Right lobe of liver (tissue), 6 donors: ENCODE measurements around the gene DIP2C. TPM values are rescaled to one million over a fixed set of nuclear protein-coding genes. Genes with fewer than 3 reads are reported as not detected.

Experiments
- ATAC-seq, 4 donors: fragments of 200-7000 bp; cut with Tn5 transposase; one replicate each; pipeline ENCODE4 v1.9.1; 2020; ENCODE audit warnings: mild to moderate bottlenecking in 4 of 4, moderate library complexity in 4 of 4
- DNase-seq, 3 donors: peaks; one replicate each; pipeline ENCODE4 v3.0.0-alpha.2; 2020
- H3K27ac ChIP-seq, 3 donors: fragments of 200-600 bp; one replicate each; pipeline ENCODE4 v1.8.0; 2022
- H3K27me3 ChIP-seq, 2 donors: fragments of 200-600 bp; one replicate each; pipeline ENCODE4 v1.8.0; 2022
- H3K36me3 ChIP-seq, 4 donors: fragments of 200-600 bp; sonication (generic) in 1 of 4; one replicate each; pipeline versions ENCODE4 v1.5.1 to v1.8.0; 2017 to 2022; ENCODE audit warnings: control low read depth in 1 of 4
- H3K4me1 ChIP-seq, 4 donors: fragments of 200-600 bp; sonication (generic) in 1 of 4; one replicate each; pipeline versions ENCODE4 v1.5.1 to v1.8.0; 2017 to 2022; ENCODE audit warnings: control low read depth in 1 of 4
- H3K4me3 ChIP-seq, 3 donors: fragments of 200-600 bp; one replicate each; pipeline ENCODE4 v1.8.0; 2022
- H3K9me3 ChIP-seq, 4 donors: fragments of 200-600 bp; sonication (generic) in 1 of 4; one replicate each; pipeline versions ENCODE4 v1.5.1 to v1.8.0; 2017 to 2022; ENCODE audit warnings: control low read depth in 1 of 4
- CTCF ChIP-seq, 4 donors: fragments of 200-600 bp in 3 of 4; fragments of 450-650 bp in 1 of 4; IDR thresholded peaks; one replicate each; pipeline versions ENCODE4 v1.5.1 to v1.8.0; 2016 to 2022; ENCODE audit warnings: antibody characterized with exemption in 4 of 4, mild to moderate bottlenecking in 2 of 4
- POLR2A ChIP-seq: fragments of 450-650 bp; IDR thresholded peaks from one replicate; pipeline ENCODE4 v1.6.1; 2017; ENCODE audit warnings: antibody characterized with exemption, mild to moderate bottlenecking
- WGBS: methylation state at CpG from one replicate; pipeline ENCODE4 v1.1.6; 2018; ENCODE audit warnings: low coverage, low lambda C conversion rate; ENCODE audit not compliant: insufficient coverage; ENCODE audit errors: missing lambda C conversion rate; 5-methylcytosine and 5-hydroxymethylcytosine counted together
- intact Hi-C, 2 donors: fragments of 100-400 bp; cut with DNase I; formaldehyde crosslinking; loops; one replicate each; pipeline versions ENCODE4 v1.11.2 to v1.14.1; 2022
- total RNA-seq, 6 experiments: library from RNA; depleted of rRNA in 2 of 6; stranded (reverse); fragments of >200 nt in 2 of 6; fragmentation: NEBNext Ultra II Directional in 3 of 6; extraction: Animal tissue kit (Norgen Biotek cat#: 25700) in 3 of 6; gene quantifications; one replicate each; pipeline versions ENCODE4 v1.1.0 to v1.2.4, GENCODE V29; 2016 to 2023
- donor health status: DM: no; HTN: yes; CAD: no.
- donor health status: DM: no; HTN: no; CAD: no.
- donor health status: DM: no; HTN: no; CAD: no.
- donor health status: DM: no; HTN: yes; CAD: no.
- donor health status: DM: no; HTN: yes; CAD: no.

DIP2C gene
- total RNA-seq, 6 experiments from 2014 or later, result 8.0 to 13.5 (median 11.7) TPM

GRCh38 chr10:436911-437665 lies 252.4 kb downstream of the DIP2C start:
- Histone ChIP-seq H3K36me3 (no peaks in the 10 kb centered on the region), H3K9me3 (no peaks in the 10 kb centered on the region), H3K27me3 (no peaks in the 10 kb centered on the region), H3K4me3 (no peak overlapping the region), H3K4me1 (no peaks in the 10 kb centered on the region), H3K27ac (no peak overlapping the region)
- ATAC-seq (no peak), DNase-seq (no peak)
- WGBS, result 87% methylated on average over 6 of the region's 17 CpGs
- no peak for TF ChIP-seq POLR2A
- no peak for TF ChIP-seq CTCF (IDR thresholded peaks at IDR 0.05)
- intact Hi-C loops, result no loop called here

GRCh38 chr10:436013-436697 lies 253.3 kb downstream of the DIP2C start:
- H3K9me3 ChIP-seq, result no peaks in the 10 kb centered on the region
- ATAC-seq (no peak), DNase-seq (no peak)
- H3K27me3 ChIP-seq, result no peaks in the 10 kb centered on the region
- no peak for TF ChIP-seq CTCF (IDR thresholded peaks at IDR 0.05)
- no peak for TF ChIP-seq POLR2A
- no peaks in the 10 kb centered on the region for H3K36me3 ChIP-seq
- H3K27ac ChIP-seq, result no peak overlapping the region
- no peak overlapping the region for H3K4me3 ChIP-seq
- WGBS, result 93% methylated on average over 12 of the region's 19 CpGs
- intact Hi-C loops, result no loop called here
- no peaks in the 10 kb centered on the region for H3K4me1 ChIP-seq

- no peak for TF ChIP-seq CTCF (IDR thresholded peaks at IDR 0.05)
- no peak for TF ChIP-seq POLR2A
- intact Hi-C loops, result no loop called here
- DNase-seq (no peak), ATAC-seq (no peak)
- WGBS, result 70% methylated on average over 2 of the region's 3 CpGs
- Histone ChIP-seq H3K4me3 (no peak overlapping the region), H3K27ac (no peak overlapping the region), H3K36me3 (no peaks in the 10 kb centered on the region), H3K9me3 (no peaks in the 10 kb centered on the region), H3K27me3 (no peaks in the 10 kb centered on the region), H3K4me1 (no peaks in the 10 kb centered on the region)
Measured at GRCh38 chr10:435397-435796, 254.1 kb downstream of the DIP2C start.

- DNase-seq (no peak), ATAC-seq (no peak)
- H3K27me3 ChIP-seq, result no peaks in the 10 kb centered on the region
- H3K4me3 ChIP-seq, result no peak overlapping the region
- no peaks in the 10 kb centered on the region for H3K4me1 ChIP-seq
- intact Hi-C loops, result no loop called here
- no peak for TF ChIP-seq POLR2A
- TF ChIP-seq CTCF (IDR thresholded peaks at IDR 0.05), result no peak
- WGBS, result 93% methylated on average over 2 of the region's 2 CpGs
- H3K27ac ChIP-seq, result no peak overlapping the region
- no peaks in the 10 kb centered on the region for H3K36me3 ChIP-seq
- no peaks in the 10 kb centered on the region for H3K9me3 ChIP-seq
Measured at GRCh38 chr10:429696-430095, 259.8 kb downstream of the DIP2C start.
